ENCODE results near the gene STAC.

DNA sequence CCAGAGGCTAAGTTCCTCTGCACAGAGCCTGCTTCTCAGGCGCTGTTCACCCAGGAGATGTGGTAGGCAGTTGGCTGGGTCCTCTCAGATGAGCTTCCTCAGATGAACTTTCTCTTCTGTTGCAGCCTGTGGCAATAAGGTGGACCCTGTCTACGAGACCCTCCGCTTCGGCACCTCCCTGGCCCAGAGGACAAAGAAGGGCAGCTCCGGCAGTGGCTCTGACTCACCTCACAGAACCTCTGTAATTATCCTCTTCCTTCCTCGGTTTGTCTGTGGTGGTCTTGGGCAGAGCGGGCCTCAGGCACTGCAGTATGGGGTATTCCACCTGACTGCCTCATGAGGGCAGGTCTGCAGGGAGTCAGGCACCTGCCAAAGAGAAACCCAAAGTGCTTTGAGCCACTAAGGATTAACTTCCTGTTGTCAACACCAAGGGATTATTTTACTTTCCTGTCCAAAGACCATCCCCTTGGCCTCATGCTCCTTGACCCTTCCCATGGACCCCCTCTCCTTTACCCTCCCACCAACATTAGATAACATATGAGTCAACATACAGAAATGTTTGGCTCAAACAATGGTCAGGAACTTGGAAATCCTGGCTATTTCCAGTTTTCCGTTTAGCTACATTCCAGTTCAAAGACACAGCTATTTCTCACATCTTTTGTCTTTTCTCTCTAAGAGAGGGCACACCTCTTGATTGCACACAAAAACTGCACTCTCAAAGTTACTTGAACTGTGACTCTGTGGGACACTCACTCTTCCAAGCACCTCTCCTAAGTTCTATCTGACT lies 105.9 kb downstream of the STAC start:
- TF ChIP-seq, protein P1, sequence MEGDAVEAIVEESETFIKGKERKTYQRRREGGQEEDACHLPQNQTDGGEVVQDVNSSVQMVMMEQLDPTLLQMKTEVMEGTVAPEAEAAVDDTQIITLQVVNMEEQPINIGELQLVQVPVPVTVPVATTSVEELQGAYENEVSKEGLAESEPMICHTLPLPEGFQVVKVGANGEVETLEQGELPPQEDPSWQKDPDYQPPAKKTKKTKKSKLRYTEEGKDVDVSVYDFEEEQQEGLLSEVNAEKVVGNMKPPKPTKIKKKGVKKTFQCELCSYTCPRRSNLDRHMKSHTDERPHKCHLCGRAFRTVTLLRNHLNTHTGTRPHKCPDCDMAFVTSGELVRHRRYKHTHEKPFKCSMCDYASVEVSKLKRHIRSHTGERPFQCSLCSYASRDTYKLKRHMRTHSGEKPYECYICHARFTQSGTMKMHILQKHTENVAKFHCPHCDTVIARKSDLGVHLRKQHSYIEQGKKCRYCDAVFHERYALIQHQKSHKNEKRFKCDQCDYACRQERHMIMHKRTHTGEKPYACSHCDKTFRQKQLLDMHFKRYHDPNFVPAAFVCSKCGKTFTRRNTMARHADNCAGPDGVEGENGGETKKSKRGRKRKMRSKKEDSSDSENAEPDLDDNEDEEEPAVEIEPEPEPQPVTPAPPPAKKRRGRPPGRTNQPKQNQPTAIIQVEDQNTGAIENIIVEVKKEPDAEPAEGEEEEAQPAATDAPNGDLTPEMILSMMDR (IDR thresholded peaks at IDR 0.05) = no peak
- no peak for TF ChIP-seq POLR2AphosphoS5 (IDR thresholded peaks at IDR 0.05)
- no peak for TF ChIP-seq EP300 (IDR thresholded peaks at IDR 0.05)
- TF ChIP-seq POLR2A (IDR thresholded peaks at IDR 0.05) = no peak

Data from stomach (tissue), 4 donors.